ENCODE results near the gene SERGEF. TPM values are rescaled to one million over a fixed set of nuclear protein-coding genes. Genes with fewer than 3 reads are reported as not detected.
"Not testable (repeated sequence)": the region's sequence is repeated elsewhere in the genome, so short reads cannot be mapped to it uniquely, and the experiment has no call there.

SERGEF gene
- total RNA-seq, 1 donor, result 36.9 TPM

- DNase-seq (ENCODE audit: low read depth in 2 of 3, low spot score in 2 of 3), result no peak
These were observed 11.7 kb downstream of the SERGEF start for GRCh38 chr11:18001191-18001590.

- no peak for DNase-seq (ENCODE audit: low read depth in 2 of 3, low spot score in 2 of 3)
These were observed 12.1 kb downstream of the SERGEF start for GRCh38 chr11:18000760-18001159.

- DNase-seq (ENCODE audit: low read depth in 2 of 3, low spot score in 2 of 3), result not testable (repeated sequence)
These were observed 12.7 kb downstream of the SERGEF start for GRCh38 chr11:18000128-18000527.

DNA sequence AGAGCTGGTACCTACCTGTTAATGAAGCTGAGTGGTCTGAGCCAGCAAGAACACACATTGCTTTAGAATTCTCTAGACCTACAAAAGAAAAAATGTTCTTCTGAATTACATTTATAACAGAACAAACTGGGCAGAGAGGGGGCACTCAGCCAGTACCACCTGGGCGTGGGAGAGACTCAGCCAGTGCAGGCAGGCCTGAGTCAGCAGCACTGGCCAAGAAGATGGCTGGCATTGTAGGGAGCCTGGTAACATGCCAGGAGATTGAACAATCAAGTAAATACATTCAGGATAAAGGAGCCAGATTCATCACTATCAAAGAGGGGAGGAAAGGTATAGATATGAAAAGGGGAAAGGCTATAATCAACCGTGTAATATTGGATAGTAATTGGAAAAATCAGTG is 19.9 kb downstream of the SERGEF start:
- no peak for DNase-seq (ENCODE audit: low read depth in 2 of 3, low spot score in 2 of 3)

- peak in 2 of 3 donors; percentile 35 to 73 for DNase-seq (ENCODE audit: low read depth in 2 of 3, low spot score in 2 of 3)
These were observed 20.9 kb downstream of the SERGEF start for GRCh38 chr11:17991783-17992433.

- DNase-seq (ENCODE audit: low read depth in 2 of 3, low spot score in 2 of 3), result no peak
These were observed 23.5 kb downstream of the SERGEF start for GRCh38 chr11:17989306-17989705.

GRCh38 chr11:17988465-17988864 is 24.4 kb downstream of the SERGEF start:
- DNase-seq (ENCODE audit: low read depth in 2 of 3, low spot score in 2 of 3), result no peak

DNA sequence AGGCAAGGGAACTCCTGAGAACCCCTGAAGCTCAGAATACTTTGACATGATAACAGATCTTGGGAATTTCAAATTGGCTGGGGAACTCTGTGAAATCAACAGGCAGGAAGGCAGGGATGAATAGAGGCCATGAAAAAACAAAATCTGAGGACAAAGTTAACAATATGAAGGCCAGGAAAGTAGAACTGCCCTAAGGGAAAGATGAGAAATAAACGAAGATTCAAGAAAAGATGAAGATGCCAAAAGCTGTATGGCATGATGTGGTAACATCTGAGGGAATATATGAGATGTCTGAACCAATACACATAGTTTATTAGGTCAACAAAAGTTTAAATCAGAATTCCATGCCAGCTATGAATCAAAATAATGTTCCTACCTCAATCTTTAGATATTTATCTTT is 25.0 kb downstream of the SERGEF start:
- DNase-seq (ENCODE audit: low read depth in 2 of 3, low spot score in 2 of 3), result no peak

DNA sequence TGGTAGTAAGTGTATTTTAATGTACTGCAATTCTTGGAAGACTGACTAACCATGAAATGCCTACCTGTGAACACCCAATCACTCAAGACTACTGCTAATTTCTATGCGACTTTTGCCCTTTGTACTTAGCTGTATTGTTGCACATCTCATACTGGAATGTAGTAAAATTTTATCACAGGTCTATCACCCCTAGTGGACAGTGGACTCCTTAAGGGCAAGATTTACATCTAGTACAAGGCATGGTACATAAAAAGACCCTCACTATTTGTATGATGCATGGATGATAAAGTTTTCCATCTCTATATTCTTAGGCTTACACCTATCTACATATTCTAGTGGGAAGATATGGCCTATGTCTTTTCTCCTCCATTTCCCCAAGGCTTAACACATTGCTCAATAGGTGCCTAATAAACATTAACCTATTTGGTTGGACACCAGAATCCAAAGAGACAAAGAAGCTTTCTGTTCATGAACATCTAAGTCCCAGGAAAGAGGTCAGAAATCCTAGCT is 26.1 kb downstream of the SERGEF start:
- DNase-seq (ENCODE audit: low read depth in 2 of 3, low spot score in 2 of 3), result no peak

DNA sequence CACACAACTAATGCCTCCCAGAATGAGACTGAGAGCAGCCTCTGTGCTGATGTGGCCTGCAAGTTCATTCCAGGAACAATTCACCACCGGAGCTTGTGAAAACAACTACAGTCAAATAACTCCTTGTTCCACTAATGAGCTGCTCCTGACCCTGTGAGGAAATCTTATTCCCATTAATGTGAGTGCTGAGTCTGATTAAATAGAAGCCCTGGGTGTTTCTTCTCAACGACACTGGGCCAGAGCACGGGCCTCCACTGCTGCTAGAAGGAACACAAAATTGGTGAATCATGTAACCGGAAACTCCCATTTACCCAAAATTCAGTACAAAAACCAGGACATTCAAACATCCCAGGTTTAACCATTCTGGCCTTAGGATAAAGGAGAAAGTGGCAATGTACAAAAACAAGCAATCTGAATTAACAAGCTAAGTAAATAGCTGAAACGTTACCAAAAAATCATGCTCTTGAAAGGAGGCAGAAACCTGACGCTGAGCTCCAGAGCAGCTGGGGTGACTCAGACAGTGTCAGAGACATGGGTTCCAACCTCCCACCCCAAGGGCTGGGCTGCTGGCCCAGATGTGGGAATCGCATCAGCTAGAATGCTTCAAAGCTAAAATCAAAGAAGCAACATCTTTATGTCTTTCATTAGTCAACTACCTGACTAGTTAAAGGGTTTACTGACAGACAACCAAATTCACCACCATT is 26.7 kb downstream of the SERGEF start:
- DNase-seq (ENCODE audit: low read depth in 2 of 3, low spot score in 2 of 3), result no peak

GRCh38 chr11:17985517-17985916 is 27.3 kb downstream of the SERGEF start:
- DNase-seq (ENCODE audit: low read depth in 2 of 3, low spot score in 2 of 3), result no peak

- DNase-seq (ENCODE audit: low read depth in 2 of 3, low spot score in 2 of 3), result no peak
These were observed 29.3 kb downstream of the SERGEF start for GRCh38 chr11:17983569-17983968.

GRCh38 chr11:17979770-17980371 is 33.0 kb downstream of the SERGEF start:
- DNase-seq (ENCODE audit: low read depth in 2 of 3, low spot score in 2 of 3), result peak in 1 of 3 donors; percentile 45

GRCh38 chr11:17978553-17979287 is 34.1 kb downstream of the SERGEF start:
- peak in 1 of 3 donors; percentile 53 for DNase-seq (ENCODE audit: low read depth in 2 of 3, low spot score in 2 of 3)

DNA sequence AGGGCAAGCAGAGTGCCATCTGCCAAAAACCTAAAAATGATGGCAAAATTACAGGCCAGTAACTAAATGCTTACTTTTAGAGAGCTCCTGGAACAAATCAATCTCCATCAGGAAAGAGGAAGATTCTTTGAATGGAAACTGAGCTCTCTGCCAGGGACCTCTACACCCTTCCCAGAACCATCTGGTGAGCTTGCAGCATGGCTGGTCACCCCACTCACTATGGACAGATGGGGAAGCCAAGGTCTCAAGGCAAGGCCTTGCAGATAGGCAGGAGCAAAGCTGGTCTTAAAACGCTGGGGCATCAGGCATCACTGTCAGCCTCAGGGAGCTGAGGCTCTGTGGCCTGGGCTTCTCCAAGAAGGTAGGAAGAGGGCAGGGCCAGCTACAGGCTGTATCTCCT is 36.2 kb downstream of the SERGEF start:
- DNase-seq (ENCODE audit: low read depth in 2 of 3, low spot score in 2 of 3), result no peak

DNA sequence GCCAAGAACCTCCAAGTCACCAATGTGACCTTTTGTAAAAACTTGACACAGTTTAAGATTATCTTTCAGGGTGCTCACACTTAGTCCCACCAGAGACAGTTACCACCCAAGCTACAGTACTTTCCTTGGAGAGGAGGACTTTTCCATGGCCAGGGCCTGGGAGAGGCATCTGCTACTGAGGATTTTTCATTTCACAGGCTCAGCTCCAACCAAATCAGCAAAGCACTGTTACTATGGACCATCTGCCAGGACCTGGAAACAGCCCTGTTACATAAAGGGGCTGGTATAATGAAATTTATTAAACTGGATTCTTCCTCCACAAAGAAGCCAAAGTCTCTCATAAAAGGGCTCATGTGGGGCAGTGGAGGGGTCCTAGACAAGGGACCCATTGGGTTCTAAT is 38.6 kb downstream of the SERGEF start:
- no peak for DNase-seq (ENCODE audit: low read depth in 2 of 3, low spot score in 2 of 3)

- no peak for DNase-seq (ENCODE audit: low read depth in 2 of 3, low spot score in 2 of 3)
These were observed 39.9 kb downstream of the SERGEF start for GRCh38 chr11:17972987-17973386.

- no peak for DNase-seq (ENCODE audit: low read depth in 2 of 3, low spot score in 2 of 3)
These were observed 44.6 kb downstream of the SERGEF start for GRCh38 chr11:17968206-17968605.

DNA sequence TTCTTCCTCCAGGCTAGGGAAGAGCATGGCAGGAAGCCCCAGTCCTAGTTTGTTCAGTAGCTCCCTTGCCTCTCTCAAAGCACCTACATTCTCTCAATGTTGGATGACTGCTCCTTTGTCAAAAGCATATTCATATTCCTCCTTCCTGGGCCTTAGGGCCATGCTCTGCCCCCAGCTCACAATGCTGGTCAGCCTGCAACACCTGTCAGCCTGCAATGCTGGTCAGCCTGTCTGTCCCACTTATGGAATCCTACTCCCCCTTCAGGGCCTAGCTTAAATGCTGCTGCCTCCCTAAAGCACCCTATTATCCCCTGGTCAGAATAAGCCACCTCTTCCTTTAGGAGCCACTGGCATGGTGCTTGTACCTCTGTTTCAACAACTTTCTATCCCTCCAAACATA is 45.2 kb downstream of the SERGEF start:
- DNase-seq (ENCODE audit: low read depth in 2 of 3, low spot score in 2 of 3), result no peak

GRCh38 chr11:17960091-17960490 is 52.8 kb downstream of the SERGEF start:
- DNase-seq (ENCODE audit: low read depth in 2 of 3, low spot score in 2 of 3), result no peak

DNA sequence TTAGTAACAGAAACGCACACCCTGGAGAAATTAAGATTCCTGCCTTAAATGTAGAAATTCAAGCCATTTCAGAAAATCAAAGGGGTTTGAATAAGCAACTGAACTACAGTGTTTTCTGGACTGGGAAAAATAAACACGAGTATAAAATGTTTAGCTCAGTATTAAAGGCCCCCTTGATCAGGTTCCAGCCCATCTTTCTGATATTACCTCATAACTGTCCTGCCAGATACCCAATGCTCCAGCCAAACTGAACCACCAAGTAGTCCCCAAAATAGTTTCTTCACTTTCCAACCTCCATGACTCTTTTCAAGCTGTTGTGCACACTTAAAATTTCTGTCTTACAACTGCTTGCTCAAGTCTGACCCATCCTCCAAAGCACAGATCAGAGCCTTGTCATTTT is 54.4 kb downstream of the SERGEF start:
- no peak for DNase-seq (ENCODE audit: low read depth in 2 of 3, low spot score in 2 of 3)
